ENCODE results near the gene XPA.

DNA sequence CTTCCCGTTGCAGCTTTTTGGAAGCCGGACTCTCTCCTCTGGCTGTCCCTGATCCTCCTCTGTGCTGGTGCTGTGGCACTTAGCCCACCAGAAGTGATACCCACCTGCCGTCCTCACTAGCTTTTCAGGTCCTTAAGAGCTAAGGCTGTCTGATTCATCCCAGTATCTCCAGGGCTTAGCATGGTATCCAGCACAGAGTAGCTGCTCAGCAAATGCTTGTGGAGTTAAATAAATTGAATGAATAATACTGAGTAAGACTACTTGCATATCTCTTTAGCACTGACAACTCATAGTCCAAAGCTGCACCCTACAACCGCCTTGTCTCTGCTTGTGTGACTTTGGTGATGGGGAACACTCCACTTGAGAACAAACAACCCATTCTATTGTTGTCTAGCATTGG, 7.7 kb upstream of the XPA start:
- TF ChIP-seq, protein P1, sequence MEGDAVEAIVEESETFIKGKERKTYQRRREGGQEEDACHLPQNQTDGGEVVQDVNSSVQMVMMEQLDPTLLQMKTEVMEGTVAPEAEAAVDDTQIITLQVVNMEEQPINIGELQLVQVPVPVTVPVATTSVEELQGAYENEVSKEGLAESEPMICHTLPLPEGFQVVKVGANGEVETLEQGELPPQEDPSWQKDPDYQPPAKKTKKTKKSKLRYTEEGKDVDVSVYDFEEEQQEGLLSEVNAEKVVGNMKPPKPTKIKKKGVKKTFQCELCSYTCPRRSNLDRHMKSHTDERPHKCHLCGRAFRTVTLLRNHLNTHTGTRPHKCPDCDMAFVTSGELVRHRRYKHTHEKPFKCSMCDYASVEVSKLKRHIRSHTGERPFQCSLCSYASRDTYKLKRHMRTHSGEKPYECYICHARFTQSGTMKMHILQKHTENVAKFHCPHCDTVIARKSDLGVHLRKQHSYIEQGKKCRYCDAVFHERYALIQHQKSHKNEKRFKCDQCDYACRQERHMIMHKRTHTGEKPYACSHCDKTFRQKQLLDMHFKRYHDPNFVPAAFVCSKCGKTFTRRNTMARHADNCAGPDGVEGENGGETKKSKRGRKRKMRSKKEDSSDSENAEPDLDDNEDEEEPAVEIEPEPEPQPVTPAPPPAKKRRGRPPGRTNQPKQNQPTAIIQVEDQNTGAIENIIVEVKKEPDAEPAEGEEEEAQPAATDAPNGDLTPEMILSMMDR (conservative IDR thresholded peaks at IDR 0.05 in 1 of 2, IDR thresholded peaks at IDR 0.05 in 1 of 2; ENCODE audit: low read depth in 1 of 2, low read length in 2 of 2) = no peak
- TF ChIP-seq EZH2 (IDR thresholded peaks at IDR 0.05; ENCODE audit: low read length, missing control alignments) = no peak

Data from fibroblast of lung (primary cell).